SK-N-SH treated with all-trans-retinoic acid at 6 μM for 48 hours (cell line): ENCODE results near the gene CLCN6.

ENCODE experiments used
- ARNTL ChIP-seq: fragments of 450-650 bp; formaldehyde crosslinking; IDR thresholded peaks from 2 replicates; pipeline ENCODE4 v1.5.0; 2020; ENCODE audit warnings: low read depth, mild to moderate bottlenecking, moderate library complexity, borderline replicate concordance
- CREB5 ChIP-seq: fragments of 250-450 bp; sonication (Bioruptor Pico); IDR thresholded peaks from 2 replicates; pipeline ENCODE4 v1.5.1; 2020; ENCODE audit warnings: low read depth, mild to moderate bottlenecking, moderate library complexity
- ESRRG ChIP-seq: fragments of 250-450 bp; sonication (Bioruptor Pico); IDR thresholded peaks from 2 replicates; pipeline ENCODE4 v1.6.1; 2021; ENCODE audit warnings: mild to moderate bottlenecking
- GLIS3 ChIP-seq: fragments of 250-450 bp; sonication (Bioruptor Pico); IDR thresholded peaks from 2 replicates; pipeline ENCODE4 v1.5.0; 2020; ENCODE audit warnings: mild to moderate bottlenecking, moderate library complexity
- POU6F1 ChIP-seq: fragments of 250-450 bp; sonication (Bioruptor Pico); IDR thresholded peaks from 2 replicates; pipeline ENCODE4 v1.8.0; 2021; ENCODE audit warnings: low read depth, mild to moderate bottlenecking, moderate library complexity, borderline replicate concordance
- PPARA ChIP-seq: fragments of 250-450 bp; sonication (Bioruptor Pico); IDR thresholded peaks from 2 replicates; pipeline ENCODE4 v1.5.0; 2020; ENCODE audit warnings: mild to moderate bottlenecking, borderline replicate concordance
- RARB ChIP-seq: fragments of 250-450 bp; sonication (Bioruptor Pico); IDR thresholded peaks from 2 replicates; pipeline ENCODE4 v1.8.0; 2021; ENCODE audit warnings: mild to moderate bottlenecking, moderate library complexity
- ZC3H10 ChIP-seq: fragments of 250-450 bp; sonication (Bioruptor Pico); IDR thresholded peaks from 2 replicates; pipeline ENCODE4 v1.5.1; 2021; ENCODE audit warnings: mild to moderate bottlenecking, moderate library complexity
- ZFP3 ChIP-seq: fragments of 250-450 bp; sonication (Bioruptor Pico); IDR thresholded peaks from 2 replicates; pipeline ENCODE4 v1.5.0; 2020; ENCODE audit warnings: mild to moderate bottlenecking, moderate library complexity
- ZFP30 ChIP-seq: fragments of 450-650 bp; formaldehyde crosslinking; IDR thresholded peaks from 2 replicates; pipeline ENCODE4 v1.5.0; 2022; ENCODE audit warnings: mild to moderate bottlenecking, moderate library complexity
- ZNF565 ChIP-seq: fragments of 450-650 bp; formaldehyde crosslinking; conservative IDR thresholded peaks from 2 replicates; pipeline ENCODE4 v1.5.0; 2020; ENCODE audit warnings: low read depth, mild to moderate bottlenecking, moderate library complexity
- ZNF70 ChIP-seq: fragments of 450-650 bp; formaldehyde crosslinking; IDR thresholded peaks from 2 replicates; pipeline ENCODE4 v1.5.0; 2020; ENCODE audit warnings: mild to moderate bottlenecking, moderate library complexity

DNA sequence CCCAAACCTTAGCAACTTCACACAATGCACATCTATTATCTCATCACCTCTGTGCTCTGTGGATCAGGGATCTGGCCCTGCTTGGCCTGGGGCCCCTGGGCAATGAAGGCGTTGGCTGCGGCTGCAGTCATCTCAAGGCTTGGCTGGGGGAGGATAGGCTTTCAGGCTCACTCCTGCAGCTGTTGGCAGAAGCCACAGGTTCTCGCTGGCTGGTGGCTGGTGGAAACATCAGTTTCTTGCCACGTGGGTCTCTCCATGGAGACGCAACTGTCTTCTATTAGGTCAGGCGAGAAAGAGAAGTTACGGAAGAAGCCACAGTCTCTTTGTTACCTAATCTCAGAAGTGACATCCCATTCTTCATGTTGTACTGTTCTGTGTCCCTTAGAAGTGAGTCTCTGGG, 45.2 kb downstream of the CLCN6 start:
- no peak for TF ChIP-seq ZNF70
- TF ChIP-seq ZFP3 (CRISPR knock-in tag), result no peak
- TF ChIP-seq ZC3H10 (CRISPR knock-in tag), result no peak
- no peak for TF ChIP-seq ZFP30 (CRISPR knock-in tag)
- TF ChIP-seq GLIS3 (CRISPR knock-in tag), result no peak
- no peak for TF ChIP-seq POU6F1 (CRISPR knock-in tag)
- TF ChIP-seq ESRRG (CRISPR knock-in tag), result no peak
- no peak for TF ChIP-seq RARB (CRISPR knock-in tag)
- TF ChIP-seq CREB5, result no peak
- TF ChIP-seq PPARA (CRISPR knock-in tag), result no peak
- no peak for TF ChIP-seq ARNTL (CRISPR knock-in tag)
- TF ChIP-seq ZNF565 (CRISPR knock-in tag), result no peak
